Heart left ventricle (tissue), 16 donors: ENCODE measurements around the gene DHCR24. TPM values are rescaled to one million over a fixed set of nuclear protein-coding genes. Genes with fewer than 3 reads are reported as not detected.

Experiments used
- ATAC-seq, 4 donors: fragments of 200-7000 bp; cut with Tn5 transposase; one replicate each; pipeline ENCODE4 v1.9.1; 2020 to 2022; ENCODE audit warnings: moderate library complexity in 4 of 4, mild to moderate bottlenecking in 3 of 4, moderate number of reproducible peaks in 1 of 4
- DNase-seq, 5 donors: peaks; one replicate each; pipeline ENCODE4 v3.0.0-alpha.2; 2020
- H3K27ac ChIP-seq, 12 donors: fragments of 200-600 bp; sonication (generic) in 4 of 12; one replicate each; pipeline versions ENCODE4 v1.5.0 to v1.8.0; 2016 to 2022; ENCODE audit warnings: mild to moderate bottlenecking in 2 of 12
- H3K27me3 ChIP-seq, 9 donors: fragments of 200-600 bp; sonication (generic) in 2 of 9; one replicate each; pipeline versions ENCODE4 v1.5.1 to v1.8.0; 2016 to 2022; ENCODE audit warnings: mild to moderate bottlenecking in 3 of 9
- H3K36me3 ChIP-seq, 9 donors: fragments of 200-600 bp; sonication (generic) in 2 of 9; one replicate each; pipeline versions ENCODE4 v1.5.0 to v1.8.0; 2018 to 2022; ENCODE audit warnings: mild to moderate bottlenecking in 2 of 9
- H3K4me1 ChIP-seq, 12 donors: fragments of 200-600 bp; sonication (generic) in 4 of 12; one replicate each; pipeline versions ENCODE4 v1.5.0 to v1.8.0; 2016 to 2022; ENCODE audit warnings: mild to moderate bottlenecking in 3 of 12
- H3K4me3 ChIP-seq, 12 donors: fragments of 200-600 bp; sonication (generic) in 4 of 12; one replicate each; pipeline versions ENCODE4 v1.5.0 to v1.8.0; 2017 to 2022; ENCODE audit warnings: mild to moderate bottlenecking in 9 of 12, moderate library complexity in 4 of 12
- H3K9me3 ChIP-seq, 12 donors: fragments of 200-600 bp; sonication (generic) in 4 of 12; one replicate each; pipeline versions ENCODE4 v1.5.0 to v1.8.0; 2016 to 2022; ENCODE audit warnings: mild to moderate bottlenecking in 1 of 12
- CTCF ChIP-seq, 12 donors: fragments of 200-600 bp; sonication (generic) in 4 of 12; IDR thresholded peaks; one replicate each; pipeline versions ENCODE4 v1.5.0 to v1.8.0; 2018 to 2022; ENCODE audit warnings: antibody characterized with exemption in 12 of 12, mild to moderate bottlenecking in 5 of 12
- POLR2A ChIP-seq, 2 donors: fragments of 450-650 bp; IDR thresholded peaks; one replicate each; pipeline ENCODE4 v1.6.1; 2017; ENCODE audit warnings: antibody characterized with exemption in 2 of 2, mild to moderate bottlenecking in 2 of 2, moderate library complexity in 2 of 2
- WGBS, 4 donors: extraction: QIAGEN DNeasy Blood & Tissue Kit in 2 of 4; methylation state at CpG; one replicate each; pipeline versions ENCODE4 v1.1.5 to v1.1.7; 2013 to 2018; 5-methylcytosine and 5-hydroxymethylcytosine counted together
- intact Hi-C, 10 donors: fragments of 100-400 bp; cut with DNase I; formaldehyde crosslinking; loops; one replicate each; pipeline versions ENCODE4 v1.11.1 to v1.14.2; 2022
- polyA plus RNA-seq, 2 donors: library from polyadenylated mRNA; stranded (reverse); fragments of 200-250 nt; gene quantifications; one replicate each; pipeline ENCODE4 v1.2.3, GENCODE V29; 2013
- total RNA-seq, 9 donors: library from RNA; depleted of rRNA in 2 of 9; stranded (reverse); fragments of >200 nt in 2 of 9; fragmentation: NEBNext Ultra II Directional in 3 of 9; extraction: Animal tissue kit (Norgen Biotek cat#: 25700) in 3 of 9; gene quantifications; one replicate each; pipeline versions ENCODE4 v1.1.0 to v1.2.4, GENCODE V29; 2016 to 2023
- donor health status: ischemic (EF 13 %, LVEDD 7.1; RV severe dilation, severe dysfunction).
- donor health status: healthy with polysubstance abuse.
- donor health status: DM: no; HTN: yes; CAD: no.
- donor health status: DM: no; HTN: no; CAD: no.
- donor health status: ischemic (EF 25% LVEDD 6.9; RV normal size, moderate dysfunction).
- donor health status: ischemic (EF 25% LVEDD 5.7; RV mildly dilated, moderate dysfunction).
- donor health status: healthy.
- donor health status: DM: yes; HTN: yes; CAD: no.
- donor health status: ischemic (EF 35%, LVEDD 5.7; RV mildly dilated, moderate dysfunction).
- donor health status: nonischemic (EF 11% LVEDD 7.7; RV severe dilation, severe dysfunction).
- donor health status: DM: yes; HTN: yes; CAD: no.
- donor health status: PGD.
- donor health status: ischemic (EF 29% LVEDD 5.4; RV normal size, mild dysfunction).
- donor health status: nonischemic (EF 23%, LVEDD 6.1; RV moderate dilation, normal function).

Gene DHCR24
- total and polyA plus RNA-seq, 11 donors: 5.3 to 109 (median 25.4) TPM

- Histone ChIP-seq H3K9me3 (no peaks in the 10 kb centered on the region), H3K27ac (no peak overlapping the region), H3K27me3 (no peaks in the 10 kb centered on the region), H3K4me3 (no peak overlapping the region), H3K4me1 (no peaks in the 10 kb centered on the region), H3K36me3 (no peaks in the 10 kb centered on the region)
- 62 to 76% (median 72%) methylated on average over 10 of the region's 10 CpGs for WGBS, 4 donors
- ATAC-seq (no peak), DNase-seq (no peak)
- intact Hi-C loops: loop anchor here in 6 of 10 donors (5.0 to 10.0 kb wide), 6 partner anchors 139 to 952 kb away; no protein-coding TSS in a partner anchor
- TF ChIP-seq POLR2A (IDR thresholded peaks at IDR 0.05) (no peak), CTCF (IDR thresholded peaks at IDR 0.05) (no peak)
Measured at GRCh38 chr1:54814126-54814498, 72.9 kb downstream of the DHCR24 start.

DNA sequence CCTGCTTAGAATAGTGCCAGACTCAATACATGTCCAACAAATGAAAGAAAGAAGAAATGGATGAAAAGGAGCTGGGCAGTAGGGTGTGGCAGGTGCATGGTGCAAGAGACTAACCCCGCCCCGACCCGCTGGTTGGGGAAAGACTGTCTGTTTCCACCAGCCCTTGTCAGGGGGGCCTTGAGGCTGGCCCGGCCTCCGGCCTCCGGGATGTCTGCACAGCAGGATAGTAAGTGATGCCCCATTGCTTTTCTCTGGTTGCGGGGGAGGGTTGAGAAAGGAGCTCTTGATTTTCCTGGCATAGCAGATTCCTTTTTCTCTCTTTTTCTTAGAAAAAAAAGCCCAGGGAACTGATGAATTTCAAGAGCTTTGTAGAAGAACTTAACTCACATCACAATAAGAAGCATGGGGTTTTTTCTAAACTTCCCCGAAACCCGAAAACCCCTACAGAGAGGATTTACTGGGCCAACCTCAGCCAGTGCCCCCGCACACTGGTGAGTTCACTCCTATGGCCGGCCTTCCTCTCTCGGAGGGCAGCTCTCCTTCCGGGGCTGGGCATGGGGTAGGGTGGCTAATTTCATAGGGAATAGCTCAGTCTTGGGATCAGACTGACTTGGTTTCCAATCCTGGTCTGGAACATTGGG, 73.4 kb downstream of the DHCR24 start:
- Histone ChIP-seq H3K27ac (no peak overlapping the region), H3K9me3 (no peaks in the 10 kb centered on the region), H3K4me1 (no peaks in the 10 kb centered on the region), H3K4me3 (no peak overlapping the region), H3K27me3 (no peaks in the 10 kb centered on the region), H3K36me3 (no peaks in the 10 kb centered on the region)
- no peak for DNase-seq
- 56 to 67% (median 64%) methylated on average over 13 of the region's 13 CpGs for WGBS, 4 donors
- no peak for ATAC-seq
- TF ChIP-seq POLR2A (IDR thresholded peaks at IDR 0.05) (no peak), CTCF (IDR thresholded peaks at IDR 0.05) (no peak)
- intact Hi-C loops: loop anchor here in 6 of 10 donors (5.0 to 10.0 kb wide), 6 partner anchors 139 to 951 kb away; no protein-coding TSS in a partner anchor

- no peak overlapping the region for H3K4me3 ChIP-seq
Measured at GRCh38 chr1:54812801-54813484, 74.1 kb downstream of the DHCR24 start.

More at GRCh38 chr1:54812801-54813484, 74.1 kb downstream of the DHCR24 start:
- ATAC-seq: no peak
- Histone ChIP-seq H3K4me1 (no peaks in the 10 kb centered on the region), H3K36me3 (no peaks in the 10 kb centered on the region), H3K9me3 (no peaks in the 10 kb centered on the region), H3K27me3 (no peaks in the 10 kb centered on the region), H3K27ac (no peak overlapping the region)
- TF ChIP-seq CTCF (IDR thresholded peaks at IDR 0.05): no peak
- no peak for TF ChIP-seq POLR2A (IDR thresholded peaks at IDR 0.05)
- 74 to 81% (median 80%) methylated on average over 13 of the region's 13 CpGs for WGBS, 4 donors
- intact Hi-C loops: loop anchor here in 6 of 10 donors (5.0 to 10.0 kb wide), 6 partner anchors 138 to 951 kb away; no protein-coding TSS in a partner anchor
- no peak for DNase-seq
